A375 (cell line): ENCODE results near the gene SOBP. TPM values are rescaled to one million over a fixed set of nuclear protein-coding genes. Genes with fewer than 3 reads are reported as not detected.

Source experiments
- total RNA-seq: library from RNA; depleted of rRNA; stranded (reverse); fragments of >200 nt; shearing (Covaris generic); gene quantifications from 2 replicates; pipeline ENCODE4 v1.2.3, GENCODE V29; 2014; rRNA removed

Gene SOBP
- total RNA-seq: 1.8 and 4.1 TPM in 2 replicates

GRCh38 chr6:107489636-107490565, at the start of gene SOBP:
Gene SOBP, plus strand, starts transcription at chr6:107490117. Its CDS starts 500 bp downstream, at chr6:107490617.

GRCh38 chr6:107459283-107460082, 30.4 kb upstream of the SOBP start, which contains the start of gene PDSS2:
Gene PDSS2, minus strand, starts transcription at chr6:107459564. Its CDS starts 279 bp downstream, at chr6:107459285.

Other genes starting within 250 kb of the SOBP start
- 4.1 and 5.0 TPM in 2 replicates for gene PDSS2, start 30.6 kb upstream of the SOBP start, total RNA-seq